Measurements from ENCODE around the gene CAMP.
A peak's percentile ranks its signal among the peaks of the same experiment; 100 is the strongest.

Gene CAMP

DNA sequence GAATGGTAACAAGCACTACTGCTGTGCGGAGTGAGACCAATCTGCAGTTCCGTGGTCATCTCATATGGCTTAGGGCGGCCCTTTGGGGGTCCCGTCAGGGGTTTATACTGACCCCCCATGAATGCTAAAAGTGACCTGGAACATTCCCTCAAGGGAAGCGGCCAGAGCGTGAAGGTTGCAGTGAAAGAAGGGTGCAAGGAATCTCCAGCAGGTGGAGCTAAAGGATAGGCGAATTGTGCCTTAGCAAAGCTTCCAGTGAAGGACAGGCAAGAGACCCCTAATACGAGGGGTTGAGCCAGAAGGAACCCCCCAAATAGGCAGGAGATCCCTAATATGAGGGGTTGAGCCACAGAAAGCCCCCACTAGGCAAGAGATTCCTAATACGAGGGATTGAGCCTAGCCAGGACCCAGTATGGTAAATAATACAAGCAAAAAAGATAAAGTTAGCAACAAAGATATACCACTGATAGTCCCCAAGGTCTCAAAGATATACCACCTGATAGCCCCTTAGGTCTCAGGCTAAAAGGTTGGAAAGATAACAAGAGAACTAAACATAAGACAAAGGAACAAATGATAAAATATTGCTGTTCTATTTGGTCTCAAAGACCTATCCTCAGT, 50.4 kb downstream of the CAMP start:
- peak; percentile 92 for ATAC-seq
- TF ChIP-seq ISL1 (CRISPR knock-in tag; IDR thresholded peaks at IDR 0.05) (no peak), ARNTL (CRISPR knock-in tag; IDR thresholded peaks at IDR 0.05; ENCODE audit: borderline replicate concordance, low read depth) (no peak), ZNF565 (CRISPR knock-in tag; conservative IDR thresholded peaks at IDR 0.05; ENCODE audit: low read depth) (no peak), POU6F1 (CRISPR knock-in tag; IDR thresholded peaks at IDR 0.05; ENCODE audit: borderline replicate concordance, low read depth) (no peak), RARB (CRISPR knock-in tag; IDR thresholded peaks at IDR 0.05) (no peak)

DNA sequence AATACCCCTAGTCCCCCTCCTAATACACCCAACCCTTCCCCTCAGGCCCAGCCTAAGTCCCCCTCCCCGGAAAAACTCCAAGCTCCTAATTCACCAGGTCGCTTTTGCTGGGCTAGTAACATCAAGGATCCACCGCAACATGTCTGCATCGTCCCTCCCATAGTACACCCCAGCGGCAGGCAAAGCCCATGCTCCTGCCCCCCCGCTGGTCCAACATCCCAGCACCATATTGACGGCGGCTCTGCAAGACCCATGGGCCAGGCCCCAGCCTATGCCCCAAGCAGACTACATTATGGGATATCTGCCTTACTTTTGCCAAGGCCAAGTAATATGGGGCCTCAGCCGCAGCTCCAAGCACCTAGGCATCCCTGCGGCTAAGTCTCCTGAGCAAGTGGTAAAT, 51.2 kb downstream of the CAMP start:
- TF ChIP-seq CSDC2 (CRISPR knock-in tag; IDR thresholded peaks at IDR 0.05) (no peak), BACH2 (CRISPR knock-in tag; IDR thresholded peaks at IDR 0.05; ENCODE audit: borderline replicate concordance) (no peak)
- TF ChIP-seq, protein P1, sequence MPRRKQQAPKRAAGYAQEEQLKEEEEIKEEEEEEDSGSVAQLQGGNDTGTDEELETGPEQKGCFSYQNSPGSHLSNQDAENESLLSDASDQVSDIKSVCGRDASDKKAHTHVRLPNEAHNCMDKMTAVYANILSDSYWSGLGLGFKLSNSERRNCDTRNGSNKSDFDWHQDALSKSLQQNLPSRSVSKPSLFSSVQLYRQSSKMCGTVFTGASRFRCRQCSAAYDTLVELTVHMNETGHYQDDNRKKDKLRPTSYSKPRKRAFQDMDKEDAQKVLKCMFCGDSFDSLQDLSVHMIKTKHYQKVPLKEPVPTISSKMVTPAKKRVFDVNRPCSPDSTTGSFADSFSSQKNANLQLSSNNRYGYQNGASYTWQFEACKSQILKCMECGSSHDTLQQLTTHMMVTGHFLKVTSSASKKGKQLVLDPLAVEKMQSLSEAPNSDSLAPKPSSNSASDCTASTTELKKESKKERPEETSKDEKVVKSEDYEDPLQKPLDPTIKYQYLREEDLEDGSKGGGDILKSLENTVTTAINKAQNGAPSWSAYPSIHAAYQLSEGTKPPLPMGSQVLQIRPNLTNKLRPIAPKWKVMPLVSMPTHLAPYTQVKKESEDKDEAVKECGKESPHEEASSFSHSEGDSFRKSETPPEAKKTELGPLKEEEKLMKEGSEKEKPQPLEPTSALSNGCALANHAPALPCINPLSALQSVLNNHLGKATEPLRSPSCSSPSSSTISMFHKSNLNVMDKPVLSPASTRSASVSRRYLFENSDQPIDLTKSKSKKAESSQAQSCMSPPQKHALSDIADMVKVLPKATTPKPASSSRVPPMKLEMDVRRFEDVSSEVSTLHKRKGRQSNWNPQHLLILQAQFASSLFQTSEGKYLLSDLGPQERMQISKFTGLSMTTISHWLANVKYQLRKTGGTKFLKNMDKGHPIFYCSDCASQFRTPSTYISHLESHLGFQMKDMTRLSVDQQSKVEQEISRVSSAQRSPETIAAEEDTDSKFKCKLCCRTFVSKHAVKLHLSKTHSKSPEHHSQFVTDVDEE (CRISPR knock-in tag; IDR thresholded peaks at IDR 0.05) = no peak
- ATAC-seq = no peak
